ENCODE measurements around the gene ANXA9. TPM values are rescaled to one million over a fixed set of nuclear protein-coding genes. Genes with fewer than 3 reads are reported as not detected.

ANXA9 gene
- polyA plus RNA-seq, 1 donor from 2014 or later, result 0.11 TPM

GRCh38 chr1:150970808-150971582 lies 11.1 kb upstream of the ANXA9 start:
- Mint-ChIP-seq H3K4me1 (peaks cover 19 to 31% (median 22%) of the 10 kb centered on the region in 3 donors), H3K9me3 (no peaks in the 10 kb centered on the region), H3K36me3 (peaks cover 2% of the 10 kb centered on the region), H3K4me3 (peak overlapping the region in 2 of 4 donors; percentile 53 to 82), H3K27me3 (no peaks in the 10 kb centered on the region), H3K27ac (peak overlapping the region in 2 of 3 donors; percentile 48 to 92)

- peak overlapping the region; percentile 54 to 86 (median 68) for H3K4me3 Mint-ChIP-seq
- H3K9me3 Mint-ChIP-seq, result no peaks in the 10 kb centered on the region
- H3K36me3 Mint-ChIP-seq, result peaks cover 2% of the 10 kb centered on the region
- peak overlapping the region; percentile 92 to 94 (median 92) for H3K27ac Mint-ChIP-seq
- H3K4me1 Mint-ChIP-seq, result peaks cover 17 to 36% (median 27%) of the 10 kb centered on the region in 3 donors
- no peaks in the 10 kb centered on the region for H3K27me3 Mint-ChIP-seq
Measured at GRCh38 chr1:150971583-150972416, 10.3 kb upstream of the ANXA9 start.

GRCh38 chr1:150972417-150972940 lies 9.6 kb upstream of the ANXA9 start:
- no peaks in the 10 kb centered on the region for H3K27me3 Mint-ChIP-seq
- H3K9me3 Mint-ChIP-seq, result no peaks in the 10 kb centered on the region
- peaks cover 24 to 42% (median 34%) of the 10 kb centered on the region in 3 donors for H3K4me1 Mint-ChIP-seq
- peak overlapping the region; percentile 85 to 94 (median 92) for H3K27ac Mint-ChIP-seq
- peaks cover 2% of the 10 kb centered on the region for H3K36me3 Mint-ChIP-seq
- H3K4me3 Mint-ChIP-seq, result peak overlapping the region; percentile 82 to 95 (median 85)

GRCh38 chr1:150973258-150973835 lies 8.7 kb upstream of the ANXA9 start:
- peak overlapping the region; percentile 71 to 94 (median 92) for H3K27ac Mint-ChIP-seq
- no peaks in the 10 kb centered on the region for H3K36me3 Mint-ChIP-seq
- no peaks in the 10 kb centered on the region for H3K9me3 Mint-ChIP-seq
- no peaks in the 10 kb centered on the region for H3K27me3 Mint-ChIP-seq
- H3K4me3 Mint-ChIP-seq, result peak overlapping the region; percentile 82 to 95 (median 85)
- peaks cover 26 to 44% (median 36%) of the 10 kb centered on the region in 3 donors for H3K4me1 Mint-ChIP-seq

- Mint-ChIP-seq H3K4me3 (peak overlapping the region; percentile 82 to 95 (median 85)), H3K9me3 (no peaks in the 10 kb centered on the region), H3K27me3 (no peaks in the 10 kb centered on the region), H3K36me3 (no peaks in the 10 kb centered on the region), H3K27ac (peak overlapping the region; percentile 71 to 94 (median 92)), H3K4me1 (peaks cover 30 to 45% (median 39%) of the 10 kb centered on the region in 3 donors)
Measured at GRCh38 chr1:150973836-150974579, 8.1 kb upstream of the ANXA9 start.

- Mint-ChIP-seq H3K27me3 (no peaks in the 10 kb centered on the region), H3K4me3 (peak within 1 kb of the TSS; percentile 82 to 95 (median 87)), H3K27ac (peak within 1 kb of the TSS; percentile 71 to 94 (median 92)), H3K4me1 (peaks cover 38 to 50% (median 41%) of the 10 kb centered on the region in 3 donors), H3K9me3 (no peaks in the 10 kb centered on the region), H3K36me3 (no peaks in the 10 kb centered on the region)
Measured at GRCh38 chr1:150974580-150975478, 7.3 kb upstream of the ANXA9 start, which contains the start of gene CERS2. Gene CERS2, minus strand, starts transcription at chr1:150974835. Its CDS starts 5,745 bp downstream, at chr1:150969090.

- no peaks in the 10 kb centered on the region for H3K36me3 Mint-ChIP-seq
Measured at GRCh38 chr1:150976401-150976821, 5.7 kb upstream of the ANXA9 start.

GRCh38 chr1:150976879-150977694 lies 5.0 kb upstream of the ANXA9 start:
- Mint-ChIP-seq H3K27me3 (no peaks in the 10 kb centered on the region), H3K4me3 (peak overlapping the region; percentile 45 to 92 (median 72)), H3K27ac (peak overlapping the region; percentile 78 to 87 (median 86)), H3K4me1 (peaks cover 34 to 39% (median 37%) of the 10 kb centered on the region in 3 donors), H3K9me3 (no peaks in the 10 kb centered on the region), H3K36me3 (no peaks in the 10 kb centered on the region)

More at GRCh38 chr1:150976401-150976821, 5.7 kb upstream of the ANXA9 start:
- H3K27me3 Mint-ChIP-seq, result no peaks in the 10 kb centered on the region
- H3K9me3 Mint-ChIP-seq, result no peaks in the 10 kb centered on the region
- H3K4me1 Mint-ChIP-seq, result peaks cover 38 to 42% (median 41%) of the 10 kb centered on the region in 3 donors
- peak overlapping the region; percentile 71 to 92 (median 87) for H3K4me3 Mint-ChIP-seq
- peak overlapping the region in 2 of 3 donors; percentile 78 to 86 for H3K27ac Mint-ChIP-seq

- peak overlapping the region; percentile 33 to 80 (median 67) for H3K27ac Mint-ChIP-seq
- H3K9me3 Mint-ChIP-seq, result no peaks in the 10 kb centered on the region
- H3K4me1 Mint-ChIP-seq, result peaks cover 23 to 24% (median 24%) of the 10 kb centered on the region in 3 donors
- no peaks in the 10 kb centered on the region for H3K36me3 Mint-ChIP-seq
- H3K27me3 Mint-ChIP-seq, result no peaks in the 10 kb centered on the region
- H3K4me3 Mint-ChIP-seq, result peak overlapping the region; percentile 69 to 90 (median 84)
Measured at GRCh38 chr1:150979092-150980056, 2.7 kb upstream of the ANXA9 start.

- Mint-ChIP-seq H3K9me3 (no peaks in the 10 kb centered on the region), H3K36me3 (no peaks in the 10 kb centered on the region), H3K4me3 (no peak overlapping the region), H3K27me3 (peaks cover 2% of the 10 kb centered on the region), H3K27ac (no peak overlapping the region), H3K4me1 (peaks cover 16 to 24% (median 21%) of the 10 kb centered on the region in 3 donors)
Measured at GRCh38 chr1:150981177-150981804, 801 bp upstream of the ANXA9 start.

GRCh38 chr1:150985179-150985825 lies 3.2 kb downstream of the ANXA9 start:
- Mint-ChIP-seq H3K36me3 (no peaks in the 10 kb centered on the region), H3K4me3 (no peak overlapping the region), H3K27me3 (peaks cover 2% of the 10 kb centered on the region), H3K27ac (peak overlapping the region in 1 of 3 donors; percentile 73), H3K9me3 (no peaks in the 10 kb centered on the region), H3K4me1 (peaks cover 0 to 1% (median 0%) of the 10 kb centered on the region in 3 donors)

Data from IgD-negative memory B cell (primary cell).